HG03139 (cell line): ENCODE measurements around the gene NDUFA11.
A peak's percentile ranks its signal among the peaks of the same experiment; 100 is the strongest.

ENCODE experiments used
- ATAC-seq: cut with Tn5 transposase; IDR thresholded peaks from one replicate; pipeline ENCODE4 v1.9.1; 2021; ENCODE audit not compliant: unreplicated experiment

Gene NDUFA11

DNA sequence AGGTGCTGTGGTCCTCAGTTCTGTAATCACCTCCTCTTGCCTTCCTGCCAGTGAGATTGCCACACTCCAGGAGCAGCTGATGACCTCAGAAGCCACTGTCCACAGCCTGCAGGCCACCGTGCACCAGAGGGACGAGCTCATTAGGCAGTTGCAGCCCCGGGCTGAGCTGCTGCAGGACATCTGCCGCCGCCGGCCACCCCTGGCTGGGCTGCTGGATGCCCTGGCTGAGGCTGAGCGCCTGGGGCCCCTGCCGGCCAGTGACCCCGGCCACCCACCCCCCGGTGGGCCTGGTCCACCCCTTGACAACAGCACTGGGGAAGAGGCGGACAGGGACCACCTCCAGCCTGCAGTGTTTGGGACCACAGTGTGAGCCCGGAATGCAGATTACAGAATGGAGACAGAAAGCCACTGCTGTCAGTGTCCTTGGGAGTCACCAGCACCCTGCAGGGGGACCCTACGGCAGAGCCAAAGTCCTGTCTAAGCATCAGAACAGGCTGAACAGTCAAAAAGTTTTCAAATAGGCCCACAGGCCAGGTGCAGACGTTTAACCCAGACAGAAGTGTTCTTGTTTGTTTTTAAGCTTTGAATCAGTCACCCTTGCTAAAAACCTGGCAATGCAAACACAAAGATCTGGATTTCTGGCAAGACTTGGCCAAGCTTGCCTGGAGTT is 5.3 kb upstream of the NDUFA11 start:
- no peak for ATAC-seq

DNA sequence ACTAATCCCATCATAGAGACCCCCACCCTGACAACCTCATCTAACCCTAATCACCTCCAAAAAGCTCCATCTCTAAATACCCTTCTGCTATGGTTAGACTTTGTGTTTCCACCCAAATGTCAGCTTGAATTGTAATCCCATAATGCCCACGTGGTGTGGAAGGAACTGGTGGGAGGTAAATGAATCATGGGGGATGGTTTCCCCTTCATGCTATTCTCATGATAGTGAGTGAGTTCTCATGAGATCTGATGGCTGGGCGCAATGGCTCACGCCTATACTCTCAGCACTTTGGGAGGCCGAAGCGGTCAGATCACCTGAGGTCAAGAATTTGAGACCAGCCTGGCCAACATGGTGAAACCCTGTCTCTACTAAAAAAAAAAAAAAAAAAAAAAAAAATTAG is 3.7 kb upstream of the NDUFA11 start:
- no peak for ATAC-seq

- no peak for ATAC-seq
These were observed 1.7 kb upstream of the NDUFA11 start for GRCh38 chr19:5905114-5905778.

DNA sequence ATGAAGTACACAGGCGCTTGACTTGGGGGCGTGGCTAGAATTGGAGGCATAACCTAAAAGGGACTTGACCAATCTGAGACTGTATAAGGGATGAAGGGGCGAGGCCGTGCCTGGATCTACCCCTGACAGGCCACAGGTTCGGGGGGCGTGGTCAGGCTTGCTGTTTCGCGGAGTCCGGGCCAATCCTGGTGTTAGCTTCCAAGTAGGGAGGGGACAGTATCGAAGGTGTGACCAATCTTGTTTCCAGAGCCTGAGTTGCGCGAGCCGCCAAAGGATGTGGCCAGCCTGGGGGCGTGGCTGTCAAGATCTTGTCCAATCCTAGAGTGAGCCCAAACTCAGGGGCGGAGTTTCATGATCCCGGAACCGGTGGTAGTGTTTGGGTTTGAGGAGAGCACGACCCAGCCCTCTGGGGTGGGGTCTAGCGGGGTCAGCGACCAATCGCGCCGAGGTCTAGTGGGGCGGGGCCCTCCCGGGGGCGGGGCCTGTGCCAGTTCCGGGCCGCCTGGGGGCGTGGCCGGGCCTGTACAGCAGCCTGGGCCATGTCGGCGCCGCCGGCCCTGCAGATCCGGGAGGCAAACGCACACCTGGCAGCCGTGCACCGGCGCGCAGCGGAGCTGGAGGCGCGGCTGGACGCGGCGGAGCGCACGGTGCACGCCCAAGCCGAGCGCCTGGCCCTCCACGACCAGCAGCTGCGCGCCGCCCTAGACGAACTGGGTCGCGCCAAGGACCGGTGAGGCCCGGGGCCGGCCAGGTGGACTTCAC is 943 bp upstream of the NDUFA11 start, which contains the start of gene VMAC:
TSS of gene VMAC (plus strand) at position 521 of the 762 bp plus-strand sequence. CDS start at position 540, 19 bp downstream.
- peak; percentile 72 for ATAC-seq

DNA sequence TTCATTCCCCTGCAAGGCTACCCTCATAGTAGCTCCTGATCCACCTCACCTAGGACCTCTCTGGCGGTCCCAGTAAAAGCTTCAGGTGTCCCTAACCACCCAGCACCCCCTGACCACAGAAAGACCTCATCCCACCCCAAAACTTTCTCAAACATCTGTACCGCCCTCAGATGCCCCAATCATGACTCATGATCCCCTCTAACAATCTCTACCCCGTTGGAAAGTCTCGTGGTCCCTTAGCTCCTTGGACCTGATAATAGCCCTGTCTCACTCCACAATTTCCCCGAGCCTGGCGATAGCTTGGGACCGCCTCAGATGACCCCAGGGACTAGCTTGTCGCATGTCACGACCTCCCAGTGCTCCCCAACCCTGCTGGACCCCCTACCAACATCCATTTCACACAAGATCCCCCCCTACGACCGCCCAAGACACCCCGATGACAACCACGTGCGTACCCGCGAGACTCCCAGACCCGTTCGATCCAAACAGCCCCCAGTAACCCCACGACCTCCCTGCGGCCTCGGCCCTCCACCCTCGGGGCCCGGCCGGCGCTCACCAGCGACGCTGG is 450 bp downstream of the NDUFA11 start:
- no peak for ATAC-seq

- no peak for ATAC-seq
These were observed 2.6 kb downstream of the NDUFA11 start for GRCh38 chr19:5900976-5901375.

DNA sequence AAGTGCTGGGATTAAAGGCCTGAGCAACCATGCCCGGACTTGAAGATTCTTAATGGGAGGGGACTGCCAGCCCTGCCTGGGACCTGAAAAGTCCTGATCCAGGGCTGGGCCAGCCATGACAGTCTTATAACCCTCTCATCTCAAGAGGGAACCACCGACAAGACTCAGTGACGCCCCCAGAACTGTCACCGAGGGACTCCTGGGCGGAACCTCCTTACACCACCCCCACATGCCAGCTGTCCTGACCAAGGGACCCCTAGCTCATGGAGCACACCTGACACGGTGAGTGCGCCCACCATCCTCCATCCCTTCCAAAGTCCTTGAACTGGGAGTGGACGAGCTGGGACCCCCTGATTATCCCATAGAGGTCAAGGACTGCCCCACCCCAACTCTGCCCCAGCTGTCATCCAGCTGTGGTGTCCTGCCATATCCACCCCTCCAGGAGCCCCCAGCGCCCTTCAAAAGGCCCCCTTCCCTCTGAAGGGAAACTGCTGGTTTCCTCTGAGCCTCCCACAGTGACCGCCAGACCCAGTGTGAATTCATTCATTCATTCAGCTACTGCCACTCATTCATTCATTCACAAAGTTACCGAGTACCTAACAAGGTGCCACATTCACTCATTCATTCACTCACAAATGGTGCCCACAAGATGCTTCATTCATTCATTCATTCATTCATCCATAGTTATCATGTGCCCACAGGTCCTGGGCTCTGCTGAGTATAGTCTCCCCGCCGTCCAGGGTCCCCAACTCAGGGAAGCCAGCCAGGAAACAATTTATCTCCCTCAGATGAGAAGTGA is 3.7 kb downstream of the NDUFA11 start:
- ATAC-seq: no peak

DNA sequence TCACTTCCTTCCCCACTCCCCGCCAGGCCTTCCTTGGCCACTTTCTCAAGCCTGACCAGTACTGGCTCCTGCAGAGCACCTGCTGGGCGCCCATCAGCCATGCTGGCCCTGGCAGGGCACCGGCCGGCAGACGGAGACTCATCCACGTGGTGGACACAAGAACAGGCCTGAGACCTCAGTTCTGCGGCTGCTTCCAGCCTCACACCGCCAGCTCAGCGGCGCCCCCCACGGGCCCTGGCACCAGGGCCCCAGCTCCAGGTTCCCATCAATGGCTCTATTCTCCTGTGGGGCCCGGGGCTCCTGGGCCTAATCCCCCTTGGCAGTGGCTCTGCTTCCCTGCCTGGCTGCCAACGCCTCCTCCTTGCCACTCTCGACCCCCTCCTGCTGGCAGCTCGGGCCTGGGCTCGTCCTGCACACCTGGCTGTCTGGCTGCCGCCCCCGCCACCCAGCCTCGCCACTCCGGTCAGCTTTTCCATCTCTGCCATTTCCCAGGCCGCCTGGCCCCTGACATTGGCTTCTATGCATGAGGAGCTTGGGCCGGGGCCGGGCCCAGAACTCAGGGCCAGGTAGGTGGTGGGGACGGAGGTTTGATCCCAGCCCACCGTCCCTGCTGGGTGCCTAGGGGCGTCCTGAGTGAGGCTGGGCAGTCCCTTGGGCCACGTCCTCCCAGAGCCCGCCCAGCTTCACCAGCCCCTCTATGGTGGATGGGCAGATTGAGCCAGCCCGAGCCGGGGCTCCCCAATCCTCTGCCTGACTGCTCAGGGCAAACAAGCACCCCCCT is 6.2 kb downstream of the NDUFA11 start:
- no peak for ATAC-seq

- no peak for ATAC-seq
These were observed 7.1 kb downstream of the NDUFA11 start for GRCh38 chr19:5896365-5897076.

GRCh38 chr19:5895890-5896289 is 7.7 kb downstream of the NDUFA11 start:
- no peak for ATAC-seq

DNA sequence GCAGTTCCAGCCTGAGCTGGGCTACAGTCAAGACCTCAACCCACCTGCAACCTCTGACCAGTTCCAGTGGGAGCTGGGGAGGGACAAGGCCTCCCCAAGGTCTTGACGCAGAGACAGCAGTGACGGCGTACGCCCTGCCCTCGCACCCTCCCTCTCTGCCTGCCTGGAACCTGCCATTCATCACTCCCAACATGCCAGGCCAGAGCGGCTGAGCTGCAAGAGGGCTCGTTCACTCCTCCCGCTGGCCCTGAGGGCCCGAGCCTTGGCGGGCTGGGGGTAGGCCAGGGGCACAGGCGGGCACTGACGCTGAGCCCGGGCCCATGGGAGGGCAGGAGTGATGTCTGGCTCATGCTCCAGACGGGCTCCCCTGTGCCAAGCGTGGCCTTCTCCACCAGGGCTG is 8.2 kb downstream of the NDUFA11 start:
- no peak for ATAC-seq

- ATAC-seq: no peak
These were observed 8.8 kb downstream of the NDUFA11 start for GRCh38 chr19:5894704-5895349.

GRCh38 chr19:5893907-5894703 is 9.5 kb downstream of the NDUFA11 start:
- no peak for ATAC-seq

GRCh38 chr19:5893296-5893903 is 10.2 kb downstream of the NDUFA11 start:
- no peak for ATAC-seq

GRCh38 chr19:5892772-5893275 is 10.8 kb downstream of the NDUFA11 start:
- ATAC-seq: no peak

GRCh38 chr19:5891938-5892771 is 11.4 kb downstream of the NDUFA11 start:
- no peak for ATAC-seq

DNA sequence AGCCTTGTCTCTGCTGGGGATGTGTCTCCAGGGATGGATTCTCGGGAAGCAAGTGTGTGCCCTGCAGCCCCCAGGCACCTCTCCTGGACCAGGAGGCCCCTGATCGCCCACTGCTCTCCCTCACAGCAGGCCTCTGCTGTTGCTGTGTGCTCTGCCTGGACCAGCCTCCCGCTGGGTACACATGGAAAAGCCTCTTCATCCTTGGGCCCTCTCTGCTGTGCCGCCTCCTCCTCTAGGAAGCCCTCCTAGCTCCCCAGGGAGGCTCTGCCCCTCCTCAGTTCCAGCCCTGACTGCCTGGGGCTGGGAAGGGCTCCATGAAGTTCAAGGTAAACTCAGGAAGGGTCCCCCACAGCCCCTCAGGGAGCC is 12.0 kb downstream of the NDUFA11 start:
- no peak for ATAC-seq
